Astrocyte (in vitro differentiated cells and primary cell): Measurements from ENCODE around the gene IQGAP2. TPM values are rescaled to one million over a fixed set of nuclear protein-coding genes. Genes with fewer than 3 reads are reported as not detected.
A peak's percentile ranks its signal among the peaks of the same experiment; 100 is the strongest.

Source experiments
- DNase-seq: peaks from one replicate; pipeline ENCODE4 v3.0.0-alpha.2; 2010; ENCODE audit warnings: low read depth
- FAIRE-seq: peaks from 2 replicates; lab custom pipeline; 2011; peaks lifted over from hg19 to GRCh38; lab: Jason Lieb, UNC
- H2AFZ ChIP-seq: 2 replicates; pipeline ENCODE4 v1.6.0; 2012; ENCODE audit warnings: low read depth, low read length, inconsistent platforms
- H3K27ac ChIP-seq: 2 replicates; pipeline ENCODE4 v1.5.1; 2011; ENCODE audit warnings: low read depth, low read length, inconsistent platforms
- H3K27me3 ChIP-seq: 2 replicates; pipeline ENCODE4 v1.6.0; 2011; ENCODE audit warnings: low read length, inconsistent platforms; ENCODE audit not compliant: insufficient read depth
- H3K36me3 ChIP-seq: 2 replicates; pipeline ENCODE4 v1.5.1; 2011; ENCODE audit warnings: low read length, inconsistent platforms; ENCODE audit not compliant: insufficient read depth
- H3K4me1 ChIP-seq: 2 replicates; pipeline ENCODE4 v1.5.1; 2011; ENCODE audit warnings: low read length, inconsistent platforms; ENCODE audit not compliant: insufficient read depth
- H3K4me2 ChIP-seq: 2 replicates; pipeline ENCODE4 v1.6.0; 2012; ENCODE audit warnings: low read length, inconsistent platforms
- H3K4me3 ChIP-seq: 2 replicates; pipeline ENCODE4 v1.5.1; 2011; ENCODE audit warnings: low read depth, mild to moderate bottlenecking, low read length, inconsistent platforms; ENCODE audit not compliant: insufficient read depth
- H3K79me2 ChIP-seq: 2 replicates; pipeline ENCODE4 v1.6.0; 2012; ENCODE audit warnings: mild to moderate bottlenecking, low read length, inconsistent platforms; ENCODE audit not compliant: insufficient read depth
- H3K9ac ChIP-seq: 2 replicates; pipeline ENCODE4 v1.6.0; 2012; ENCODE audit warnings: mild to moderate bottlenecking, low read length, inconsistent platforms
- H3K9me3 ChIP-seq: 2 replicates; pipeline ENCODE4 v1.5.1; 2012; ENCODE audit warnings: low read depth, mild to moderate bottlenecking, low read length, inconsistent platforms; ENCODE audit not compliant: insufficient read depth
- H4K20me1 ChIP-seq: 2 replicates; pipeline ENCODE4 v1.6.0; 2012; ENCODE audit warnings: low read length, inconsistent platforms; ENCODE audit not compliant: insufficient read depth
- H3K27ac Mint-ChIP-seq: one replicate; pipeline ENCODE4 v1.8.0; 2021; ENCODE audit warnings: mild to moderate bottlenecking, mixed read lengths; ENCODE audit not compliant: unreplicated experiment
- H3K27me3 Mint-ChIP-seq: one replicate; pipeline ENCODE4 v1.8.0; 2021; ENCODE audit warnings: low read depth, mixed read lengths; ENCODE audit not compliant: unreplicated experiment
- H3K36me3 Mint-ChIP-seq: one replicate; pipeline ENCODE4 v1.8.0; 2021; ENCODE audit warnings: low read depth, mixed read lengths; ENCODE audit not compliant: unreplicated experiment
- H3K4me1 Mint-ChIP-seq: one replicate; pipeline ENCODE4 v1.8.0; 2021; ENCODE audit warnings: low read depth, mixed read lengths; ENCODE audit not compliant: unreplicated experiment
- H3K4me3 Mint-ChIP-seq: one replicate; pipeline ENCODE4 v1.8.0; 2021; ENCODE audit warnings: mild to moderate bottlenecking, moderate library complexity, mixed read lengths; ENCODE audit not compliant: unreplicated experiment
- H3K9me3 Mint-ChIP-seq: one replicate; pipeline ENCODE4 v1.8.0; 2021; ENCODE audit warnings: mild to moderate bottlenecking, mixed read lengths; ENCODE audit not compliant: unreplicated experiment
- CTCF ChIP-seq: IDR thresholded peaks from 2 replicates; pipeline ENCODE4 v1.5.1; 2011; ENCODE audit warnings: low read depth, mild to moderate bottlenecking, inconsistent platforms, low read length, moderate library complexity; ENCODE audit not compliant: insufficient read depth
- EZH2 ChIP-seq: IDR thresholded peaks from 2 replicates; pipeline ENCODE4 v1.6.1; 2012; ENCODE audit warnings: mild to moderate bottlenecking, low read length, inconsistent platforms; ENCODE audit not compliant: insufficient read depth
- total RNA-seq: library from RNA; stranded (reverse); gene quantifications from 2 replicates; pipeline ENCODE4 v1.2.1, GENCODE V29; 2021

Gene IQGAP2
- total RNA-seq, 1 donor from 2014 or later, result 2.9 TPM

GRCh38 chr5:76604838-76605237 is 201.8 kb downstream of the IQGAP2 start:
- Histone ChIP-seq H3K79me2 (no peaks in the 10 kb centered on the region), H3K4me1 (peaks cover 13% of the 10 kb centered on the region), H3K27ac (no peak overlapping the region), H4K20me1 (no peaks in the 10 kb centered on the region), H3K27me3 (no peaks in the 10 kb centered on the region), H3K4me3 (no peak overlapping the region), H3K9me3 (no peaks in the 10 kb centered on the region), H3K4me2 (peak overlapping the region; percentile 14), H3K9ac (no peak overlapping the region), H3K36me3 (no peaks in the 10 kb centered on the region), H2AFZ (no peak overlapping the region)
- Mint-ChIP-seq H3K4me1 (peaks cover 28% of the 10 kb centered on the region), H3K27me3 (no peaks in the 10 kb centered on the region), H3K27ac (no peak overlapping the region), H3K9me3 (no peaks in the 10 kb centered on the region), H3K36me3 (no peaks in the 10 kb centered on the region), H3K4me3 (no peak overlapping the region)
- FAIRE-seq (peak; percentile 94), DNase-seq (peak; percentile 37)
- no peak for TF ChIP-seq CTCF
- TF ChIP-seq EZH2, result no peak

- TF ChIP-seq CTCF (no peak), EZH2 (no peak)
- H3K4me3 ChIP-seq, result no peak overlapping the region
- Mint-ChIP-seq H3K36me3 (no peaks in the 10 kb centered on the region), H3K4me1 (peaks cover 29% of the 10 kb centered on the region), H3K9me3 (no peaks in the 10 kb centered on the region), H3K4me3 (no peak overlapping the region), H3K27me3 (no peaks in the 10 kb centered on the region), H3K27ac (no peak overlapping the region)
- no peaks in the 10 kb centered on the region for H3K79me2 ChIP-seq
- no peak overlapping the region for H2AFZ ChIP-seq
- no peaks in the 10 kb centered on the region for H4K20me1 ChIP-seq
- no peak for DNase-seq
- H3K4me2 ChIP-seq, result peak overlapping the region; percentile 71
- no peaks in the 10 kb centered on the region for H3K27me3 ChIP-seq
- H3K9me3 ChIP-seq, result no peaks in the 10 kb centered on the region
- FAIRE-seq, result no peak
- peaks cover 13% of the 10 kb centered on the region for H3K4me1 ChIP-seq
- H3K9ac ChIP-seq, result no peak overlapping the region
- H3K36me3 ChIP-seq, result no peaks in the 10 kb centered on the region
- H3K27ac ChIP-seq, result no peak overlapping the region
These were observed 203.6 kb downstream of the IQGAP2 start for GRCh38 chr5:76606701-76607100.

- no peaks in the 10 kb centered on the region for H3K9me3 Mint-ChIP-seq
- no peak overlapping the region for H3K27ac Mint-ChIP-seq
- H3K4me1 Mint-ChIP-seq, result peaks cover 23% of the 10 kb centered on the region
- TF ChIP-seq CTCF, result no peak
- no peak for TF ChIP-seq EZH2
- no peaks in the 10 kb centered on the region for H3K27me3 ChIP-seq
- H3K36me3 Mint-ChIP-seq, result no peaks in the 10 kb centered on the region
- no peak overlapping the region for H3K27ac ChIP-seq
- H3K4me3 ChIP-seq, result peak overlapping the region; percentile 38
- peaks cover 13% of the 10 kb centered on the region for H3K4me1 ChIP-seq
- H4K20me1 ChIP-seq, result no peaks in the 10 kb centered on the region
- peak overlapping the region; percentile 44 for H3K9ac ChIP-seq
- H3K27me3 Mint-ChIP-seq, result no peaks in the 10 kb centered on the region
- no peaks in the 10 kb centered on the region for H3K79me2 ChIP-seq
- H3K4me2 ChIP-seq, result peak overlapping the region; percentile 71
- H3K4me3 Mint-ChIP-seq, result no peak overlapping the region
- no peaks in the 10 kb centered on the region for H3K36me3 ChIP-seq
- H3K9me3 ChIP-seq, result no peaks in the 10 kb centered on the region
- FAIRE-seq, result no peak
- peak; percentile 69 for DNase-seq
- peak overlapping the region; percentile 71 for H2AFZ ChIP-seq
These were observed 204.3 kb downstream of the IQGAP2 start for GRCh38 chr5:76607353-76607871.
